Astrocyte (in vitro differentiated cells and primary cell): ENCODE data around the gene PRF1. TPM values are rescaled to one million over a fixed set of nuclear protein-coding genes. Genes with fewer than 3 reads are reported as not detected.

ENCODE experiments used
- DNase-seq: peaks from one replicate; pipeline ENCODE4 v3.0.0-alpha.2; 2010; ENCODE audit warnings: low read depth
- FAIRE-seq: peaks from 2 replicates; lab custom pipeline; 2011; peaks lifted over from hg19 to GRCh38; lab: Jason Lieb, UNC
- H2AFZ ChIP-seq: 2 replicates; pipeline ENCODE4 v1.6.0; 2012; ENCODE audit warnings: low read depth, low read length, inconsistent platforms
- H3K27ac ChIP-seq: 2 replicates; pipeline ENCODE4 v1.5.1; 2011; ENCODE audit warnings: low read depth, low read length, inconsistent platforms
- H3K27me3 ChIP-seq: 2 replicates; pipeline ENCODE4 v1.6.0; 2011; ENCODE audit warnings: low read length, inconsistent platforms; ENCODE audit not compliant: insufficient read depth
- H3K36me3 ChIP-seq: 2 replicates; pipeline ENCODE4 v1.5.1; 2011; ENCODE audit warnings: low read length, inconsistent platforms; ENCODE audit not compliant: insufficient read depth
- H3K4me1 ChIP-seq: 2 replicates; pipeline ENCODE4 v1.5.1; 2011; ENCODE audit warnings: low read length, inconsistent platforms; ENCODE audit not compliant: insufficient read depth
- H3K4me2 ChIP-seq: 2 replicates; pipeline ENCODE4 v1.6.0; 2012; ENCODE audit warnings: low read length, inconsistent platforms
- H3K4me3 ChIP-seq: 2 replicates; pipeline ENCODE4 v1.5.1; 2011; ENCODE audit warnings: low read depth, mild to moderate bottlenecking, low read length, inconsistent platforms; ENCODE audit not compliant: insufficient read depth
- H3K79me2 ChIP-seq: 2 replicates; pipeline ENCODE4 v1.6.0; 2012; ENCODE audit warnings: mild to moderate bottlenecking, low read length, inconsistent platforms; ENCODE audit not compliant: insufficient read depth
- H3K9ac ChIP-seq: 2 replicates; pipeline ENCODE4 v1.6.0; 2012; ENCODE audit warnings: mild to moderate bottlenecking, low read length, inconsistent platforms
- H3K9me3 ChIP-seq: 2 replicates; pipeline ENCODE4 v1.5.1; 2012; ENCODE audit warnings: low read depth, mild to moderate bottlenecking, low read length, inconsistent platforms; ENCODE audit not compliant: insufficient read depth
- H4K20me1 ChIP-seq: 2 replicates; pipeline ENCODE4 v1.6.0; 2012; ENCODE audit warnings: low read length, inconsistent platforms; ENCODE audit not compliant: insufficient read depth
- H3K27ac Mint-ChIP-seq: one replicate; pipeline ENCODE4 v1.8.0; 2021; ENCODE audit warnings: mild to moderate bottlenecking, mixed read lengths; ENCODE audit not compliant: unreplicated experiment
- H3K27me3 Mint-ChIP-seq: one replicate; pipeline ENCODE4 v1.8.0; 2021; ENCODE audit warnings: low read depth, mixed read lengths; ENCODE audit not compliant: unreplicated experiment
- H3K36me3 Mint-ChIP-seq: one replicate; pipeline ENCODE4 v1.8.0; 2021; ENCODE audit warnings: low read depth, mixed read lengths; ENCODE audit not compliant: unreplicated experiment
- H3K4me1 Mint-ChIP-seq: one replicate; pipeline ENCODE4 v1.8.0; 2021; ENCODE audit warnings: low read depth, mixed read lengths; ENCODE audit not compliant: unreplicated experiment
- H3K4me3 Mint-ChIP-seq: one replicate; pipeline ENCODE4 v1.8.0; 2021; ENCODE audit warnings: mild to moderate bottlenecking, moderate library complexity, mixed read lengths; ENCODE audit not compliant: unreplicated experiment
- H3K9me3 Mint-ChIP-seq: one replicate; pipeline ENCODE4 v1.8.0; 2021; ENCODE audit warnings: mild to moderate bottlenecking, mixed read lengths; ENCODE audit not compliant: unreplicated experiment
- CTCF ChIP-seq: IDR thresholded peaks from 2 replicates; pipeline ENCODE4 v1.5.1; 2011; ENCODE audit warnings: low read depth, mild to moderate bottlenecking, inconsistent platforms, low read length, moderate library complexity; ENCODE audit not compliant: insufficient read depth
- EZH2 ChIP-seq: IDR thresholded peaks from 2 replicates; pipeline ENCODE4 v1.6.1; 2012; ENCODE audit warnings: mild to moderate bottlenecking, low read length, inconsistent platforms; ENCODE audit not compliant: insufficient read depth
- total RNA-seq: library from RNA; stranded (reverse); gene quantifications from 2 replicates; pipeline ENCODE4 v1.2.1, GENCODE V29; 2021

The PRF1 gene
- total RNA-seq, 1 donor from 2014 or later = 0.16 TPM

- Histone ChIP-seq H3K4me1 (no peaks in the 10 kb centered on the region), H3K9ac (no peak overlapping the region), H3K36me3 (no peaks in the 10 kb centered on the region), H3K79me2 (no peaks in the 10 kb centered on the region), H3K4me2 (no peak overlapping the region), H3K9me3 (no peaks in the 10 kb centered on the region), H2AFZ (no peak overlapping the region), H3K27ac (no peak overlapping the region), H3K4me3 (no peak overlapping the region), H3K27me3 (peaks cover 2% of the 10 kb centered on the region), H4K20me1 (no peaks in the 10 kb centered on the region)
- peaks cover 11% of the 10 kb centered on the region for H3K4me1 Mint-ChIP-seq
- H3K27me3 Mint-ChIP-seq = peaks cover 18% of the 10 kb centered on the region
- H3K36me3 Mint-ChIP-seq = no peaks in the 10 kb centered on the region
- no peak for DNase-seq
- H3K9me3 Mint-ChIP-seq = no peaks in the 10 kb centered on the region
- no peak overlapping the region for H3K4me3 Mint-ChIP-seq
- TF ChIP-seq EZH2 (no peak), CTCF (no peak)
- FAIRE-seq = no peak
- no peak overlapping the region for H3K27ac Mint-ChIP-seq
Observed at GRCh38 chr10:70600512-70601395, 1.8 kb downstream of the PRF1 start.

GRCh38 chr10:70599791-70600190, 2.8 kb downstream of the PRF1 start:
- Histone ChIP-seq H3K27me3 (peaks cover 2% of the 10 kb centered on the region), H3K4me3 (no peak overlapping the region), H3K4me2 (no peak overlapping the region), H2AFZ (no peak overlapping the region), H3K36me3 (no peaks in the 10 kb centered on the region), H3K9me3 (no peaks in the 10 kb centered on the region), H4K20me1 (no peaks in the 10 kb centered on the region), H3K79me2 (no peaks in the 10 kb centered on the region), H3K4me1 (no peaks in the 10 kb centered on the region), H3K27ac (no peak overlapping the region), H3K9ac (no peak overlapping the region)
- Mint-ChIP-seq H3K27ac (no peak overlapping the region), H3K36me3 (no peaks in the 10 kb centered on the region), H3K4me1 (peaks cover 11% of the 10 kb centered on the region), H3K27me3 (peaks cover 24% of the 10 kb centered on the region), H3K9me3 (no peaks in the 10 kb centered on the region), H3K4me3 (no peak overlapping the region)
- DNase-seq = no peak
- no peak for FAIRE-seq
- TF ChIP-seq EZH2 (no peak), CTCF (no peak)

- TF ChIP-seq EZH2 (no peak), CTCF (no peak)
- Histone ChIP-seq H4K20me1 (no peaks in the 10 kb centered on the region), H3K9ac (no peak overlapping the region), H3K79me2 (no peaks in the 10 kb centered on the region), H3K4me1 (no peaks in the 10 kb centered on the region), H2AFZ (no peak overlapping the region), H3K9me3 (no peaks in the 10 kb centered on the region), H3K36me3 (no peaks in the 10 kb centered on the region), H3K4me3 (no peak overlapping the region), H3K27ac (no peak overlapping the region), H3K4me2 (no peak overlapping the region), H3K27me3 (peaks cover 2% of the 10 kb centered on the region)
- Mint-ChIP-seq H3K27me3 (peaks cover 26% of the 10 kb centered on the region), H3K4me3 (no peak overlapping the region), H3K4me1 (peaks cover 11% of the 10 kb centered on the region), H3K9me3 (no peaks in the 10 kb centered on the region), H3K36me3 (no peaks in the 10 kb centered on the region), H3K27ac (no peak overlapping the region)
- FAIRE-seq = no peak
- no peak for DNase-seq
Observed at GRCh38 chr10:70599319-70599718, 3.2 kb downstream of the PRF1 start.
